Activated naive CD8-positive, alpha-beta T cell treated with anti-CD3 and anti-CD28 coated beads, Interleukin-2, amount 50 U/mL, for 24 hours (primary cell): ENCODE data around the gene PERCC1.

Source experiments
- ATAC-seq: fragments of 150-1000 bp; cut with Tn5 transposase; one replicate; pipeline ENCODE4 v1.10.0; 2021
- DNase-seq: peaks from one replicate; pipeline ENCODE4 v3.0.0; 2021
- H3K27ac Mint-ChIP-seq: one replicate; pipeline ENCODE4 v1.8.0; 2021; ENCODE audit warnings: mild to moderate bottlenecking, mixed read lengths
- H3K27me3 Mint-ChIP-seq: one replicate; pipeline ENCODE4 v1.8.0; 2021; ENCODE audit warnings: mixed read lengths
- H3K36me3 Mint-ChIP-seq: one replicate; pipeline ENCODE4 v1.8.0; 2021; ENCODE audit warnings: low read depth, mixed read lengths
- H3K4me1 Mint-ChIP-seq: one replicate; pipeline ENCODE4 v1.8.0; 2021; ENCODE audit warnings: mixed read lengths
- H3K4me3 Mint-ChIP-seq: one replicate; pipeline ENCODE4 v1.8.0; 2021; ENCODE audit warnings: mild to moderate bottlenecking, moderate library complexity, mixed read lengths
- H3K9me3 Mint-ChIP-seq: one replicate; pipeline ENCODE4 v1.8.0; 2021; ENCODE audit warnings: mixed read lengths

Gene PERCC1

DNA sequence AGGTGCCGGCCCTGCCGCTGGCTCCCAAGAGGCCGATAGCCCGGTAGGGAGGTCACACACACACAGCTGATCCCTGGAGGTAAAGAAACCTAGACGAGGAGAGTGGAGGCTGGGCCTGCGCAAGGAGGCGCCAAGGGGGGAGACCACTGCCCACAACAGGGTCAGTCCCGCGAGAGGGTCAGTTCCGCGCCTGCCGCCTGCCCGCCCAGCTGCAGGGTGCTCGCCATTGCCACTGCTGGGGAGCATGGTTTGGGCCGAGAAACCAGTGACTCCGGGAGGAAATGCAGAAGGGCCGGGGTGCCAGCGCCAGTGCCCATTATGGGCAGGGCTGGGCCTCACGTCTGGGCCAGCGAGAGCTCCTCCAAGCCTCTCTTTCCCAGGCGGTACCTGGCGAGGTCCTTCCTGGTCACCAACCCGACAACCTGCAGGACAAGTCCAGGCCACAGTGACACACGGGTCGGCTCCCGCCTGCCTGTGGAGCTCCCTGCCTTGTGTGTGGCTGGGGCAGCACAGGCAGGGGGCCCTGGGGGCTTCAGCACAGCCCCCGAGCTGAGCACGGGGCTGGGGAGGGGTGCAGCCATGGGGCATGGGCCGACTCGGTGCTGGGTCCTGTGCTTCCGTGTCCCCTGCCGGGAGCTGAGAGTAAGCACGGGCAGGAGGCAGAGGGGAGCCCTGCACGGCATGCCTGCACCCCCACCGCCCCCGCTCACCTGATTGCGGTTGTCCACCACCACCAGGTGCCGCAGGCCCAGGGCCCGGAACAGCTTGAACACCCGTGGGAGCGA, 15.6 kb downstream of the PERCC1 start:
- Mint-ChIP-seq H3K36me3 (peaks cover 2% of the 10 kb centered on the region), H3K27me3 (no peaks in the 10 kb centered on the region), H3K9me3 (no peaks in the 10 kb centered on the region), H3K4me3 (no peak overlapping the region), H3K27ac (no peak overlapping the region), H3K4me1 (no peaks in the 10 kb centered on the region)
- DNase-seq (no peak), ATAC-seq (no peak)

DNA sequence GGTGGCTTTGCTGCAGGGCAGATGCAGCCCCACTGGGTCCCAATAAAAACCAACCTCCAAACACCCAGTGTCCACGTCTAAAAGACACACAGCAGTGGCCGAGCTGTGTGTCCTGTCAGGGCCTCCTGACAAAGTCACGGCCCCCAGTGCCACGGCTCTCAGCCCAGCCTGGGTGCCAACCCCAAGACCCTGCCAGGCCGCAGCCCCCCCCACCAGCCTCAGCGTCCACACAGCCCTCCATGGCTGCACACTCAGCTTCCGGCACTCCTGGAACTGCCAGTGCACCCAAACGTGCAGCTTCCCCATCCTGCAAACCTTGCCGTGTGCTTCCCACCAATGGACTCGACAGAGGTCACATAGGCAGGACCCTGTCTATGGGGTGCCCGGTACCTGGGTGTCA, 17.1 kb downstream of the PERCC1 start:
- Mint-ChIP-seq H3K27ac (no peak overlapping the region), H3K27me3 (no peaks in the 10 kb centered on the region), H3K36me3 (peaks cover 2% of the 10 kb centered on the region), H3K4me3 (no peak overlapping the region), H3K9me3 (no peaks in the 10 kb centered on the region), H3K4me1 (no peaks in the 10 kb centered on the region)
- ATAC-seq (no peak), DNase-seq (no peak)

- no peaks in the 10 kb centered on the region for H3K4me1 Mint-ChIP-seq
- no peak for DNase-seq
- no peak for ATAC-seq
- no peaks in the 10 kb centered on the region for H3K9me3 Mint-ChIP-seq
- H3K27ac Mint-ChIP-seq = no peak overlapping the region
- H3K27me3 Mint-ChIP-seq = no peaks in the 10 kb centered on the region
- peaks cover 2% of the 10 kb centered on the region for H3K36me3 Mint-ChIP-seq
- no peak overlapping the region for H3K4me3 Mint-ChIP-seq
Observed at GRCh38 chr16:1448536-1449116, 17.7 kb downstream of the PERCC1 start.

GRCh38 chr16:1449201-1449788, 18.4 kb downstream of the PERCC1 start:
- Mint-ChIP-seq H3K9me3 (no peaks in the 10 kb centered on the region), H3K4me3 (no peak overlapping the region), H3K27me3 (no peaks in the 10 kb centered on the region), H3K4me1 (no peaks in the 10 kb centered on the region), H3K36me3 (peaks cover 2% of the 10 kb centered on the region), H3K27ac (no peak overlapping the region)
- ATAC-seq = no peak
- no peak for DNase-seq

DNA sequence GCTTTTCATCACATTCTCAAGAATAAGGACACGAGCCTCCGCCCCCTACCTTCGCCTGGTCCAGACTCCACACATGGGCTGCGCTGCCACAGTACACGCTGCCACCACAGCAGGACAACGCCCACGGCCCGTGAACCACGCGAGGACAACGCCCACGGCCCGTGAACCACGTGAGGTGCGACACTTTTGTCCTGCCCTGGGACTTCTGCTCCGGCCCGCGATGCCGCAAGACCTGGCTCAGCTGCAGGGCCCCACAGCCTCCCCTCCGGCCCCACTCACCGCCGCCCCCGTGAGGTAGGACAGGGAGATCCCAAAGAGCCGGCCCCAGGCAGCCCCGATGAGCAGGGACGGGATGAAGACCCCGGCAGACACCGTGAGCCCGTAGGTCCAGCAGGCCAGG, 19.3 kb downstream of the PERCC1 start:
- ATAC-seq = no peak
- peaks cover 2% of the 10 kb centered on the region for H3K36me3 Mint-ChIP-seq
- DNase-seq = no peak
- H3K4me1 Mint-ChIP-seq = no peaks in the 10 kb centered on the region
- H3K9me3 Mint-ChIP-seq = no peaks in the 10 kb centered on the region
- H3K27me3 Mint-ChIP-seq = no peaks in the 10 kb centered on the region
- no peak overlapping the region for H3K4me3 Mint-ChIP-seq
- H3K27ac Mint-ChIP-seq = no peak overlapping the region

GRCh38 chr16:1450841-1451240, 20.0 kb downstream of the PERCC1 start:
- peaks cover 2% of the 10 kb centered on the region for H3K36me3 Mint-ChIP-seq
- DNase-seq = no peak
- no peaks in the 10 kb centered on the region for H3K27me3 Mint-ChIP-seq
- H3K9me3 Mint-ChIP-seq = no peaks in the 10 kb centered on the region
- no peak for ATAC-seq
- H3K27ac Mint-ChIP-seq = no peak overlapping the region
- no peak overlapping the region for H3K4me3 Mint-ChIP-seq
- H3K4me1 Mint-ChIP-seq = no peaks in the 10 kb centered on the region

- no peak overlapping the region for H3K4me3 Mint-ChIP-seq
- ATAC-seq = no peak
- no peaks in the 10 kb centered on the region for H3K27me3 Mint-ChIP-seq
- no peaks in the 10 kb centered on the region for H3K4me1 Mint-ChIP-seq
- H3K36me3 Mint-ChIP-seq = no peaks in the 10 kb centered on the region
- H3K27ac Mint-ChIP-seq = no peak overlapping the region
- H3K9me3 Mint-ChIP-seq = no peaks in the 10 kb centered on the region
- no peak for DNase-seq
Observed at GRCh38 chr16:1451702-1452392, 21.0 kb downstream of the PERCC1 start.

DNA sequence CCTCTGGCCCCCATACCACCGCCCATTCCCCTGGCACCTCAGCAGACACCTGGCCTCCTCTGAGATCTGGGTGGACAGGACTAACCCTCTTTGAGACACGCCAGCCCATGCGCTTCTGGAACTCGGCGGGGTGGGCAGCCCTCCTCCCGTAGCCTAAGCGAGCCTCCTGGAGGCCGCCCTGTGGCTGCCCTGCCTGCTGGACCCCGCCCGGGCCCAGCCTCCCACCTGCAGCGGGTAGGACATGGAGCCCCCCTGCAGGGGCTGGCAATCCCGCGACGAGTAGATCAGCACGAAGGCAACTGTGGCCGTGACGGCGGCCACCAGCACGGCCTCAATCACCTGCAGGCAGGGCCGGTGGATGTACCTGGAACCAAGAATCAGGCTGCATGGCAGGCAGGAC, 21.7 kb downstream of the PERCC1 start:
- DNase-seq (no peak), ATAC-seq (no peak)
- H3K27me3 Mint-ChIP-seq = no peaks in the 10 kb centered on the region
- H3K4me1 Mint-ChIP-seq = no peaks in the 10 kb centered on the region
- H3K36me3 Mint-ChIP-seq = no peaks in the 10 kb centered on the region
- no peak overlapping the region for H3K4me3 Mint-ChIP-seq
- no peak overlapping the region for H3K27ac Mint-ChIP-seq
- H3K9me3 Mint-ChIP-seq = no peaks in the 10 kb centered on the region

DNA sequence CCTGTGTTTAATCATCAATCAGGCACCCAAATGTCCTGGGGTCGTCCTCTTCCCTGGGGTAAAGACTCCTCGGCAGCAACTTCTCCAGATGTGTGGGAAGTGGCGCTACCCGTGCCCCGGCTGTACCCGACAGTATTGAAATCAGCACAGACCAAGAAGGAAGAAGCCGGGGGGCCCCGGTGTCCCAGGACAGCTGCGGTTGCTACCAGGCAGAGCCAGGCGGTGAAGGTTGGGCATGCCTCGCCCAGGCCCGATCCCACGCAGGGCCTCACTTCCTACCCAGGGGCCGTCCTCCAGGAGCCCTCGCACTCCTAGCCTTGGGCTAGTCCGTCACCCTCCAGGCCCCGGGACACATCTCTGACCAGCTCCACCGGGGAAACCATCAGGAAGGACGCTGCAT, 22.4 kb downstream of the PERCC1 start:
- H3K27me3 Mint-ChIP-seq = no peaks in the 10 kb centered on the region
- ATAC-seq = no peak
- H3K27ac Mint-ChIP-seq = no peak overlapping the region

GRCh38 chr16:1454561-1454960, 23.7 kb downstream of the PERCC1 start:
- DNase-seq = no peak
- no peaks in the 10 kb centered on the region for H3K36me3 Mint-ChIP-seq
- H3K4me3 Mint-ChIP-seq = no peak overlapping the region
- H3K4me1 Mint-ChIP-seq = peaks cover 7% of the 10 kb centered on the region
- no peak overlapping the region for H3K27ac Mint-ChIP-seq
- no peaks in the 10 kb centered on the region for H3K27me3 Mint-ChIP-seq
- ATAC-seq = no peak
- H3K9me3 Mint-ChIP-seq = no peaks in the 10 kb centered on the region

More for the DNA sequence above, 22.4 kb downstream of the PERCC1 start:
- H3K4me3 Mint-ChIP-seq = no peak overlapping the region
- no peaks in the 10 kb centered on the region for H3K4me1 Mint-ChIP-seq
- H3K9me3 Mint-ChIP-seq = no peaks in the 10 kb centered on the region
- no peak for DNase-seq
- no peaks in the 10 kb centered on the region for H3K36me3 Mint-ChIP-seq

- Mint-ChIP-seq H3K4me1 (peaks cover 7% of the 10 kb centered on the region), H3K36me3 (no peaks in the 10 kb centered on the region), H3K4me3 (no peak overlapping the region), H3K9me3 (no peaks in the 10 kb centered on the region), H3K27ac (no peak overlapping the region), H3K27me3 (no peaks in the 10 kb centered on the region)
- no peak for DNase-seq
- no peak for ATAC-seq
Observed at GRCh38 chr16:1455190-1456171, 24.6 kb downstream of the PERCC1 start.

GRCh38 chr16:1456951-1457350, 26.1 kb downstream of the PERCC1 start:
- no peak for ATAC-seq
- Mint-ChIP-seq H3K9me3 (no peaks in the 10 kb centered on the region), H3K27me3 (no peaks in the 10 kb centered on the region), H3K4me1 (peaks cover 7% of the 10 kb centered on the region), H3K4me3 (no peak overlapping the region), H3K36me3 (no peaks in the 10 kb centered on the region), H3K27ac (no peak overlapping the region)
- no peak for DNase-seq

- ATAC-seq (no peak), DNase-seq (no peak)
- Mint-ChIP-seq H3K27me3 (no peaks in the 10 kb centered on the region), H3K4me3 (no peak overlapping the region), H3K36me3 (no peaks in the 10 kb centered on the region), H3K27ac (no peak overlapping the region), H3K9me3 (no peaks in the 10 kb centered on the region), H3K4me1 (peaks cover 7% of the 10 kb centered on the region)
Observed at GRCh38 chr16:1457489-1458245, 26.8 kb downstream of the PERCC1 start.
